GM12865 (cell line): ENCODE data around the gene MED26.
A peak's percentile ranks its signal among the peaks of the same experiment; 100 is the strongest.

Experiments used
- DNase-seq: peaks from one replicate; pipeline ENCODE4 v3.0.0; 2010; ENCODE audit warnings: low read depth
- H3K4me3 ChIP-seq: 2 replicates; pipeline ENCODE4 v1.5.1; 2011; ENCODE audit warnings: mild to moderate bottlenecking, low read depth, low read length, control low read depth
- TF ChIP-seq, protein P1 (sequence below): IDR thresholded peaks from 2 replicates; pipeline ENCODE4 v1.5.1; 2011; ENCODE audit warnings: low read length, control low read depth, low read depth, inconsistent platforms; ENCODE audit not compliant: insufficient read depth; ENCODE audit errors: missing control alignments

Gene MED26

DNA sequence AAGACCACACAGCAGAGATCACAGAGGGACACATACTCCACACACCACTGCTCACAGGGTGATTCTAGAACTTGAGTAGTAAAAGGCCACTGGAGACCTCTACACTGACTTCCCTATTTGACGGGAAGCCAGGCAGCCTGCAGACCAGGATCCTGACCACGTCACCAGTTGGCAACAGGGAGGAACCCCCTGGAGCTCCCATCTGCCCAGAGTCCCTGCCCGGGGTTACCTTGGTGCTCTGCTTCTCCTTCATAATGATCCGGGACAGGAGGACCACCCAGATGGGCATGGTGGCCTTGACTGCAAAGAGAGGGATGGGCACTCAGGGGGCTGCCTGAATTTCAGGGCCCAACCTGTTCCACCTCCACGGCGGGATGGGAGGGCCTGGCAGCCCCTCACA lies 56.7 kb downstream of the MED26 start:
- TF ChIP-seq, protein P1, sequence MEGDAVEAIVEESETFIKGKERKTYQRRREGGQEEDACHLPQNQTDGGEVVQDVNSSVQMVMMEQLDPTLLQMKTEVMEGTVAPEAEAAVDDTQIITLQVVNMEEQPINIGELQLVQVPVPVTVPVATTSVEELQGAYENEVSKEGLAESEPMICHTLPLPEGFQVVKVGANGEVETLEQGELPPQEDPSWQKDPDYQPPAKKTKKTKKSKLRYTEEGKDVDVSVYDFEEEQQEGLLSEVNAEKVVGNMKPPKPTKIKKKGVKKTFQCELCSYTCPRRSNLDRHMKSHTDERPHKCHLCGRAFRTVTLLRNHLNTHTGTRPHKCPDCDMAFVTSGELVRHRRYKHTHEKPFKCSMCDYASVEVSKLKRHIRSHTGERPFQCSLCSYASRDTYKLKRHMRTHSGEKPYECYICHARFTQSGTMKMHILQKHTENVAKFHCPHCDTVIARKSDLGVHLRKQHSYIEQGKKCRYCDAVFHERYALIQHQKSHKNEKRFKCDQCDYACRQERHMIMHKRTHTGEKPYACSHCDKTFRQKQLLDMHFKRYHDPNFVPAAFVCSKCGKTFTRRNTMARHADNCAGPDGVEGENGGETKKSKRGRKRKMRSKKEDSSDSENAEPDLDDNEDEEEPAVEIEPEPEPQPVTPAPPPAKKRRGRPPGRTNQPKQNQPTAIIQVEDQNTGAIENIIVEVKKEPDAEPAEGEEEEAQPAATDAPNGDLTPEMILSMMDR, result no peak
- no peak for DNase-seq
- H3K4me3 ChIP-seq, result peak overlapping the region; percentile 79

GRCh38 chr19:16569609-16570320 lies 58.2 kb downstream of the MED26 start:
- DNase-seq, result no peak
- TF ChIP-seq, protein P1, result no peak
- H3K4me3 ChIP-seq, result no peak overlapping the region

- no peak overlapping the region for H3K4me3 ChIP-seq
- DNase-seq, result no peak
- TF ChIP-seq, protein P1, result no peak
Observed at GRCh38 chr19:16566702-16567101, 61.3 kb downstream of the MED26 start.

- no peak for DNase-seq
- TF ChIP-seq, protein P1, result no peak
- H3K4me3 ChIP-seq, result no peak overlapping the region
Observed at GRCh38 chr19:16566161-16566560, 61.8 kb downstream of the MED26 start.

DNA sequence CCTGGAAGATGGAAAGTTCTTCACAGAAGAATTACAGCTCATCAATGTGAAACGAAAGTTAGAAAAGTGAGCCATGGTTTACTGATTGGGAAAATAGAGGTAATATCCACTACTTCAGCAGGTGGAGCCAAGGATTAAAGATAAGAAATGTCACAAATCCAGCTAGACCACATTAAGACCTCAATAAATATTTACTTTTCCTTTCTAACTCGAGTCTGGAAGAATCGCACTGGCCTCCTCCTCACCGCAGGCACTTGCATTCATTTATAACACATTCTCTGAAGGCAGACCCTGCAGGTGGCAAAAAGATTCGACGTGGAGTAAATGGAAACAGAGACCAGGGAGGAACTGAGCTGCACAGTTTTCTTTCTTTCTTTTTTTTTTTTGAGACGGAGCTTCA lies 63.2 kb downstream of the MED26 start:
- TF ChIP-seq, protein P1, result no peak
- DNase-seq, result no peak
- no peak overlapping the region for H3K4me3 ChIP-seq

- TF ChIP-seq, protein P1, result no peak
- no peak for DNase-seq
- no peak overlapping the region for H3K4me3 ChIP-seq
Observed at GRCh38 chr19:16562608-16563025, 65.4 kb downstream of the MED26 start.

DNA sequence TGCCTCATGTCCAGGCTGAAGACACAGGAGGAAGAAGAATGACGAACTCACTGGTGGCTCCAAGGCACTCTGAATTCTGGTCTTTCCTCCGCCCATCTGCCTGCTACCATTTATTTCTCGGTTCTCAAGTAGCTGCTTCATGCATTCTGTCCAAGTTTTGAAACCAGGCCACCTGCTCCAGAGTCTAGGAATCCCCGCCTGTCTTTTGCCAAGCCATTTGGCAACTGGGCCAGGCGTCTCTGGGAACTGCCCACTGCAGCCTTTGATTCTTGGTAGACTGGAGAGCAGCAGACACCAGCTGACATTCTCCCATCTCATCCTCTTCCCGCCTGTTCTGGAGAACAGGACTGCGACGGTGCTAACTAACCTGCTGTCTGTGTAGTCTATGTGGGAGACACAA lies 66.6 kb downstream of the MED26 start:
- no peak overlapping the region for H3K4me3 ChIP-seq
- TF ChIP-seq, protein P1, result no peak
- DNase-seq, result no peak
